ENCODE results near the gene ADGRB3. TPM values are rescaled to one million over a fixed set of nuclear protein-coding genes. Genes with fewer than 3 reads are reported as not detected.

The ADGRB3 gene
- total RNA-seq, 6 donors from 2014 or later: 1.1 to 7.3 (median 3.0) TPM

- H3K27me3 ChIP-seq: no peaks in the 10 kb centered on the region
- H3K4me3 ChIP-seq: no peak overlapping the region
- H3K9me3 ChIP-seq: no peaks in the 10 kb centered on the region
- ATAC-seq (ENCODE audit: low FRiP score in 2 of 2): no peak
- H3K27ac ChIP-seq: no peak overlapping the region
- H3K4me1 ChIP-seq: no peaks in the 10 kb centered on the region
- no peak for DNase-seq
- no peaks in the 10 kb centered on the region for H3K36me3 ChIP-seq
- WGBS, 2 donors: 77 to 78% methylated on average over 2 of the region's 2 CpGs
- TF ChIP-seq CTCF (IDR thresholded peaks at IDR 0.05): no peak
These were observed 673.5 kb downstream of the ADGRB3 start for GRCh38 chr6:69308584-69308983.

- no peaks in the 10 kb centered on the region for H3K36me3 ChIP-seq
- H3K27me3 ChIP-seq: no peaks in the 10 kb centered on the region
- TF ChIP-seq POLR2A (IDR thresholded peaks at IDR 0.05) (no peak), CTCF (IDR thresholded peaks at IDR 0.05) (no peak), POLR2AphosphoS5 (IDR thresholded peaks at IDR 0.05) (no peak), EP300 (IDR thresholded peaks at IDR 0.05) (no peak)
- no peaks in the 10 kb centered on the region for H3K4me1 ChIP-seq
- no peak overlapping the region for H3K4me3 ChIP-seq
- 88 to 96% methylated on average over 1 of the region's 1 CpG for WGBS, 2 donors
- DNase-seq (no peak), ATAC-seq (ENCODE audit: low FRiP score in 2 of 2) (no peak)
- H3K27ac ChIP-seq: no peak overlapping the region
- no peaks in the 10 kb centered on the region for H3K9me3 ChIP-seq
These were observed 676.8 kb downstream of the ADGRB3 start for GRCh38 chr6:69311888-69312287.

DNA sequence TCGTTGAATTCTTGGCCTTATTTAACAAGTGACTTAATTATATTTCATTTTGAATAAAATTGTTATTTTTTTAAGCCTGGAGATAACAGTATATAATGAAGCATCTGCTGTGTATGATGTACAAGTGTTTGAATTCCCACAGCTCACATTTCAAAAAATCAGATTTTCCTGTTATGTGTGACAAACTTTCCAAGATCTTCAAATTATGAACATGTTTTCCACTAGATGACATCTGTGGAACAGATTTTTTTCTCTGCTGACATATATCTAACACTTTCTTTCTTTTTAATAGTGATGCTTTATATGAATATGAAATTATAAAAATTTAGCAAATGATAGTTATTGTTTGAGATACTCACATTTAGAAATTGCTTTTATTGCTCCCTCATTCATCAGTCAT lies 678.9 kb downstream of the ADGRB3 start:
- DNase-seq: no peak
- H3K36me3 ChIP-seq: no peaks in the 10 kb centered on the region
- H3K27ac ChIP-seq: no peak overlapping the region
- WGBS, 2 donors: 83 to 84% methylated on average over 1 of the region's 1 CpG
- H3K9me3 ChIP-seq: no peaks in the 10 kb centered on the region
- no peaks in the 10 kb centered on the region for H3K27me3 ChIP-seq
- ATAC-seq (ENCODE audit: low FRiP score in 2 of 2): no peak
- TF ChIP-seq EP300 (IDR thresholded peaks at IDR 0.05) (no peak), CTCF (IDR thresholded peaks at IDR 0.05) (no peak), POLR2A (IDR thresholded peaks at IDR 0.05) (no peak), POLR2AphosphoS5 (IDR thresholded peaks at IDR 0.05) (no peak)
- no peak overlapping the region for H3K4me3 ChIP-seq
- H3K4me1 ChIP-seq: no peaks in the 10 kb centered on the region

- ATAC-seq (ENCODE audit: low FRiP score in 2 of 2) (no peak), DNase-seq (no peak)
- Histone ChIP-seq H3K27ac (no peak overlapping the region), H3K36me3 (no peaks in the 10 kb centered on the region), H3K27me3 (no peaks in the 10 kb centered on the region), H3K4me3 (no peak overlapping the region), H3K4me1 (no peaks in the 10 kb centered on the region), H3K9me3 (no peaks in the 10 kb centered on the region)
- TF ChIP-seq POLR2A (IDR thresholded peaks at IDR 0.05) (no peak), EP300 (IDR thresholded peaks at IDR 0.05) (no peak), CTCF (IDR thresholded peaks at IDR 0.05) (no peak), POLR2AphosphoS5 (IDR thresholded peaks at IDR 0.05) (no peak)
These were observed 679.4 kb downstream of the ADGRB3 start for GRCh38 chr6:69314531-69314930.

GRCh38 chr6:69331886-69332285 lies 696.8 kb downstream of the ADGRB3 start:
- Histone ChIP-seq H3K4me3 (no peak overlapping the region), H3K27me3 (no peaks in the 10 kb centered on the region), H3K4me1 (no peaks in the 10 kb centered on the region), H3K36me3 (no peaks in the 10 kb centered on the region), H3K9me3 (no peaks in the 10 kb centered on the region), H3K27ac (no peak overlapping the region)
- DNase-seq (no peak), ATAC-seq (ENCODE audit: low FRiP score in 2 of 2) (no peak)
- 84 to 89% methylated on average over 2 of the region's 2 CpGs for WGBS, 2 donors
- TF ChIP-seq EP300 (IDR thresholded peaks at IDR 0.05) (no peak), POLR2A (IDR thresholded peaks at IDR 0.05) (no peak), CTCF (IDR thresholded peaks at IDR 0.05) (no peak), POLR2AphosphoS5 (IDR thresholded peaks at IDR 0.05) (no peak)

All from upper lobe of left lung (tissue), 6 donors.